ENCODE results near the gene ALAS1. TPM values are rescaled to one million over a fixed set of nuclear protein-coding genes. Genes with fewer than 3 reads are reported as not detected.

The ALAS1 gene
- total and polyA plus RNA-seq, 2 experiments from 2014 or later = 17.8 to 42.8 TPM

- ATAC-seq = no peak
- no peak for DNase-seq (ENCODE audit: low spot score)
- H3K4me1 ChIP-seq (ENCODE audit: insufficient read depth) = peaks cover 3% of the 10 kb centered on the region
- no peaks in the 10 kb centered on the region for H3K79me2 ChIP-seq (replicated peaks; ENCODE audit: insufficient read depth)
- Mint-ChIP-seq H3K27ac (no peak overlapping the region), H3K4me1 (peaks cover 8% of the 10 kb centered on the region; the same call in 2 of the 3 replicates), H3K9me3 (no peaks in the 10 kb centered on the region), H3K36me3 (ENCODE audit: low read depth) (peaks cover 22% of the 10 kb centered on the region), H3K27me3 (ENCODE audit: insufficient read depth, low read depth, poor library complexity) (peaks cover 11% of the 10 kb centered on the region), H3K4me3 (no peak overlapping the region)
- H3K4me2 ChIP-seq = no peak overlapping the region
- no peak overlapping the region for H3K27ac ChIP-seq (ENCODE audit: low read depth)
- no peaks in the 10 kb centered on the region for H3K9me2 ChIP-seq (ENCODE audit: insufficient read depth)
- H3K27me3 ChIP-seq (ENCODE audit: insufficient read depth) = no peaks in the 10 kb centered on the region
- H3K4me3 ChIP-seq = no peak overlapping the region
- H3K36me3 ChIP-seq (ENCODE audit: insufficient read depth) = peaks cover 10% of the 10 kb centered on the region
- peaks cover 2% of the 10 kb centered on the region; the same call in 1 of the 2 replicates for H4K20me1 ChIP-seq (replicated peaks; ENCODE audit: insufficient read depth)
- TF ChIP-seq JUNB (IDR thresholded peaks at IDR 0.05; ENCODE audit: unreplicated experiment) (no peak), CREB1 (CRISPR knock-in tag; IDR thresholded peaks at IDR 0.05; ENCODE audit: low read depth) (no peak), ZNF114 (CRISPR knock-in tag; IDR thresholded peaks at IDR 0.05) (no peak), NANOG (IDR thresholded peaks at IDR 0.05; ENCODE audit: borderline replicate concordance) (no peak), STAT1 (IDR thresholded peaks at IDR 0.05; ENCODE audit: unreplicated experiment) (no peak), EZH2phosphoT487 (IDR thresholded peaks at IDR 0.05; ENCODE audit: unreplicated experiment) (no peak), CTCF (conservative IDR thresholded peaks at IDR 0.05; ENCODE audit: low read depth in 2 of 2) (no peak), REST (IDR thresholded peaks at IDR 0.05; ENCODE audit: unreplicated experiment) (no peak), ETS1 (IDR thresholded peaks at IDR 0.05) (no peak), ZNF331 (CRISPR knock-in tag; IDR thresholded peaks at IDR 0.05; ENCODE audit: low read depth) (no peak), EZH2 (IDR thresholded peaks at IDR 0.05; ENCODE audit: low read depth, unreplicated experiment) (no peak), POLR2AphosphoS5 (IDR thresholded peaks at IDR 0.05; ENCODE audit: low read depth) (no peak)
- H2AFZ ChIP-seq = no peak overlapping the region
- H3F3A ChIP-seq (replicated peaks; ENCODE audit: low read depth) = no peaks in the 10 kb centered on the region
Observed at GRCh38 chr3:52218454-52218853, 20.5 kb downstream of the ALAS1 start.

Measured in GM23338 (cell line).